Left ventricle myocardium superior (tissue), 1 donor: ENCODE results near the gene MASP1. TPM values are rescaled to one million over a fixed set of nuclear protein-coding genes. Genes with fewer than 3 reads are reported as not detected.
"Not testable (repeated sequence)": the region's sequence is repeated elsewhere in the genome, so short reads cannot be mapped to it uniquely, and the experiment has no call there.

Experiments
- ATAC-seq: fragments of 200-7000 bp; cut with Tn5 transposase; one replicate; pipeline ENCODE4 v1.9.1; 2020; ENCODE audit warnings: mild to moderate bottlenecking, moderate library complexity
- DNase-seq: peaks from one replicate; pipeline ENCODE4 v3.0.0-alpha.2; 2020
- intact Hi-C: fragments of 100-400 bp; cut with micrococcal nuclease; formaldehyde crosslinking; loops from one replicate; pipeline ENCODE4 v1.11.0; 2022
- total RNA-seq: library from RNA; stranded (reverse); fragmentation: NEBNext Ultra II Directional; extraction: Animal tissue kit (Norgen Biotek cat#: 25700); gene quantifications from one replicate; pipeline ENCODE4 v1.2.1, GENCODE V29; 2021
- donor health status: DM: no; HTN: yes; CAD: no; lungs with severe emphysema.

The MASP1 gene
- total RNA-seq, 1 donor from 2014 or later: 51.9 TPM

GRCh38 chr3:187243933-187244524 is 47.5 kb downstream of the MASP1 start:
- ATAC-seq (peak; percentile 76), DNase-seq (peak; percentile 41)
- intact Hi-C loops: no loop called here

- intact Hi-C loops: no loop called here
- ATAC-seq: no peak
Observed at GRCh38 chr3:187242900-187243299, 48.6 kb downstream of the MASP1 start.

DNA sequence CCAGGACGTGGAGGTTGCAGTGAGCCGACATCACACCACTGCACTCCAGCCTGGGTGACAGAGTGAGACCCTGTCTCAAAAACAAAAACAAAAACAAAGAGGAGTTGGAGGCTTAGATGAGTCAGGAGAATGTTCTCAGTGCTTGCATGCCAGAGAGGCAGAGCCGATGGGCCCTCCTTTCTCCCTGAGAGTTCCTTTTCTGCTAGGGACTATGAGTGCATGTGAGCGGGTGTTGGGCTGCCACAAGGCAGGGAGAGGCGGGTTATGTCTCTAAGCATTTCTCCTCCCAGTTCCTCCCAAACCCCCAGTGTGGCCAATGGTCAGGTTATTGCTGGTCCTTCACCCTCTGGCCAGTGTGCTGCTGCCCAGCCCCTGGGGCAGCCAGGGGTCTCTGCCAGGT is 49.1 kb downstream of the MASP1 start:
- intact Hi-C loops: no loop called here
- ATAC-seq (no peak), DNase-seq (no peak)

More at GRCh38 chr3:187242900-187243299, 48.6 kb downstream of the MASP1 start:
- no peak for DNase-seq

- ATAC-seq, intact Hi-C loops, DNase-seq: not testable (repeated sequence)
Observed at GRCh38 chr3:187238835-187239234, 52.7 kb downstream of the MASP1 start.

DNA sequence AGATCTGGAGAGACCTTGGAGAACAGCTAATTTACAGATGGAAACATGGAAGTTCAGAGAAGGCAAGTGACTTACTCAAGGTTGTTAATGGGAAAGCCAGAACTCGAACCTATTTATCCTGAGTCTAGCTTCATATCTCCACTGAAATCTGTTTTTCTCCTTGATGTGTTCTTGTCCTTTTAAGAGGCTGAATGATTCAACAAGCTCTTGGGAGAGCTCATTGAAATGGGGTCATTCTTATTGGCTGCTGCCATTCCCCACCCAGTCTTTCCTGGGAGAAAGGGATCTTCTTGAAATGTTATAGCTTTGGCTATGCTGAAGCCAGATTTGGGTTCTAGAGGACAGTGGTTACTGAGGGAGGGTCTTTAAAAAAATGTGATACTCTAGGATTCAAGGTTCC is 53.3 kb downstream of the MASP1 start:
- intact Hi-C loops: no loop called here
- ATAC-seq (no peak), DNase-seq (no peak)

DNA sequence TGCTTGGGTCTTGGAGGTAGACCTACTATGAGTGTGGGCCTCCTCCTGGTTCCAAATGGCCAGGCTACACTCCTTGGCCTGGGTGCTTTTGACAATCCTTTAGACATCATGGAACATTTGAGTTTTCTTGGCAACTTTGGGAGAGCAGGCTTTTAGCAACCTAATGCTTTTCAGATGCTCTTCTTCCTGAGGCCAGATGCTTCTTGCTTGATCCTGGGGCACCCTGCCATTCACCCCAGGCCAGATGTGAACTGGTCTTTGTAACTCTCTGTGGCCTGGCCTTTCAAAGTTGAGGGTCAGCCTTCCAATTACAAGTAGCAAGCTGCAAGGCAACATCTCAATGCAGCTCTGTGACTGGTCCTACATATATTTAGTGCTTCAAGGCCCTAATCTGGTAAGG is 53.8 kb downstream of the MASP1 start:
- ATAC-seq (no peak), DNase-seq (no peak)
- intact Hi-C loops: no loop called here

GRCh38 chr3:187236962-187237361 is 54.6 kb downstream of the MASP1 start:
- ATAC-seq (no peak), DNase-seq (no peak)
- intact Hi-C loops: no loop called here

DNA sequence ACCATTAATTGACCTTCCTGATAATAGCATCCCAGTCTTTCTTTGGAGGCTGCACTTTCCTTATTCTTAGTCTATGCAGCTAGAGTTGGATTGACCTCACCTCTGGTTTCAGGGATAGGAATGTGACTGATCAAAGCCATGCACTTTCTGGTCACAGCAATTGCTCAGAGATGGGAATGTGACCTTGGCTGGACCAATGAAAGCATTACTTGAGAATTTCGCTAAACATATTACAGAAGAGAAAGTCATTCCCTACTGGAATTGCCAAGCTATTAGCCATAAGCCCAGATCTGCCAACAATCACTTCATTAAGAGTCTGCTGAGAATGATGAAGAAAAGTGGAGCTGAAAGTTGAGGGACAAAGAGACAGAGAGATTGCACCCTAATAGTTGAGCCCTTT is 61.5 kb downstream of the MASP1 start:
- ATAC-seq (no peak), DNase-seq (no peak)
- intact Hi-C loops: no loop called here

GRCh38 chr3:187228740-187229139 is 62.8 kb downstream of the MASP1 start:
- ATAC-seq: no peak
- no peak for DNase-seq
- intact Hi-C loops: no loop called here

DNA sequence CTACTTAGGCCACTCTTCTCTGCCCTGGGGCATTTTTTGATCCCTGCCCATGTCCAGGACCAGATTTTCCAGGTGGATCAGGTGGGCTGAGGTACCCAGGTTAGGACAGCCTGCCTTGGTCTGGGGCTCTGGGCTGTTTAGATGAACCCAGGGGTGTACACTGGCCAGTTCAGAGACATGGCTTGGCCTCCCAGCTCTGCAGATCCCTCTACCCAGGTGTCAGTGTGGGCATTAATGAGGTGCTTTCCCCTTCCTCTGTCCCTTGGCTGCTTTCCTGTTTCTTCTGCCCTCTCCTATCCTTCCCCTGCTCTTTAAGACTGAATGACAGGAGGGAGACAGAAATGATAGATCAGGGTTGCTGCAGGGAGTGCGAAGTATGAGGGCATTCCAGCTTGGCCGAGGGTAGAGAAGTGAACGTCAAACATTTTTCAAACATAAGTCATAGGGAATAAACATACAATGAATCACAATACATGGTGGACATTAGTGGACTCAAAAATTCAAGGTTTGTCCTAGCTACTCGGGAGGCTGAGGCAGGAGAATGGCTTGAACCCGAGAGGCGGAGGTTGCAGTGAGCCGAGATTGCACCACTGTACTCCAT is 63.8 kb downstream of the MASP1 start:
- intact Hi-C loops: no loop called here
- no peak for DNase-seq

GRCh38 chr3:187223799-187224198 is 67.7 kb downstream of the MASP1 start:
- intact Hi-C loops: no loop called here
- DNase-seq (no peak), ATAC-seq (no peak)

More for the DNA sequence above, 63.8 kb downstream of the MASP1 start:
- ATAC-seq: no peak

- DNase-seq (no peak), ATAC-seq (no peak)
- intact Hi-C loops: no loop called here
Observed at GRCh38 chr3:187222801-187223200, 68.7 kb downstream of the MASP1 start.

GRCh38 chr3:187215460-187215859 is 76.1 kb downstream of the MASP1 start:
- DNase-seq (no peak), ATAC-seq (no peak)
- intact Hi-C loops: loop anchor here (10.0 kb wide), 2 partner anchors 79 to 469 kb away; partner anchors contain the start of gene MASP1

DNA sequence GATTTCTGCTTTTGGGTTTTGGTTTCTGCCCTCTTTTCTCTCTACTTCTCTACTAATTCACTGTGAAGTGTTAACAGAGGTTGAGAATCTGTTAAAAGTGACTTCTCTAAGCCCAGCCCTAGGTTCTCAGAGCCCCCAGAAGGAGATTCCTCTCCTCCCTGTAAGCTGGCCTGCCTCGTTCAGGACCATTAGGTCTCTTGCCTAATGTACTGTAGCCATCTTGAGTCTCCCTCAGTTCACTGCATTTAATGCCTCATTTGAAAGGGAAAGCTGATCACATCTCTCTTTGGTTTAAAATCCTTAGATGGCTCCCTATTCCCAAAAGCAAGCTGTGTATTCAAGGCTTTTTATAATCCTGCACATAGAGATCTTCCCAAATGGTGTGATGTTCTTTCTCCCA is 77.9 kb downstream of the MASP1 start:
- DNase-seq: no peak
- no peak for ATAC-seq
- intact Hi-C loops: loop anchor here (10.0 kb wide), 2 partner anchors 81 to 471 kb away; partner anchors contain the start of gene MASP1

DNA sequence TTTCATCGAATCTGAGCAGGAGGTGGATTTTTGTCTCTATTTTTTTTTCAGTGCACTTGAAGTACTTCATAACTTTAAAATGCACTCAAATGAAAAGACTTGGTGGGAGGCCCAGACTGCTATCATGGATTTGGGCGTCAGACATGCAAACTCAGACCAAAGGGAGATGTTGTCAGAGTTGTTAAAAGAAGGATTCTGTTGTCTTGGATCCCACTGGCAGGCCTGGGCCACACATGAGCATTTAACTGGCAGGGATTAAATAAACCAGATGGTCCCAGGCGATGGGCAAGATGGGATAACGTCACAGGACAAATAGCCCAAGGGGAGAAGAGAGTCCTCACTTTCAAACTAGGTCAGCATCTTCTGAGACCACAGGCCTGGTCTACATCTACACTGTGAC is 78.8 kb downstream of the MASP1 start:
- DNase-seq (peak; percentile 49), ATAC-seq (peak; percentile 79)
- intact Hi-C loops: loop anchor here (10.0 kb wide), 2 partner anchors 82 to 472 kb away; partner anchors contain the start of gene MASP1

GRCh38 chr3:187212196-187212545 is 79.4 kb downstream of the MASP1 start:
- ATAC-seq (no peak), DNase-seq (no peak)
- intact Hi-C loops: loop anchor here (10.0 kb wide), 2 partner anchors 83 to 473 kb away; partner anchors contain the start of gene MASP1

GRCh38 chr3:187211532-187212195 is 79.9 kb downstream of the MASP1 start:
- DNase-seq (no peak), ATAC-seq (peak; percentile 42)
- intact Hi-C loops: loop anchor here (10.0 kb wide), 2 partner anchors 83 to 473 kb away; partner anchors contain the start of gene MASP1

- DNase-seq (no peak), ATAC-seq (peak; percentile 43)
- intact Hi-C loops: loop anchor here (10.0 kb wide), 2 partner anchors 84 to 474 kb away; partner anchors contain the start of gene MASP1
Observed at GRCh38 chr3:187210545-187211327, 80.8 kb downstream of the MASP1 start.

- ATAC-seq: no peak
- no peak for DNase-seq
- intact Hi-C loops: loop anchor here (10.0 kb wide), 2 partner anchors 85 to 475 kb away; partner anchors contain the start of gene MASP1
Observed at GRCh38 chr3:187210091-187210490, 81.4 kb downstream of the MASP1 start.
